ENCODE data around the gene SLC25A4.

The SLC25A4 gene

DNA sequence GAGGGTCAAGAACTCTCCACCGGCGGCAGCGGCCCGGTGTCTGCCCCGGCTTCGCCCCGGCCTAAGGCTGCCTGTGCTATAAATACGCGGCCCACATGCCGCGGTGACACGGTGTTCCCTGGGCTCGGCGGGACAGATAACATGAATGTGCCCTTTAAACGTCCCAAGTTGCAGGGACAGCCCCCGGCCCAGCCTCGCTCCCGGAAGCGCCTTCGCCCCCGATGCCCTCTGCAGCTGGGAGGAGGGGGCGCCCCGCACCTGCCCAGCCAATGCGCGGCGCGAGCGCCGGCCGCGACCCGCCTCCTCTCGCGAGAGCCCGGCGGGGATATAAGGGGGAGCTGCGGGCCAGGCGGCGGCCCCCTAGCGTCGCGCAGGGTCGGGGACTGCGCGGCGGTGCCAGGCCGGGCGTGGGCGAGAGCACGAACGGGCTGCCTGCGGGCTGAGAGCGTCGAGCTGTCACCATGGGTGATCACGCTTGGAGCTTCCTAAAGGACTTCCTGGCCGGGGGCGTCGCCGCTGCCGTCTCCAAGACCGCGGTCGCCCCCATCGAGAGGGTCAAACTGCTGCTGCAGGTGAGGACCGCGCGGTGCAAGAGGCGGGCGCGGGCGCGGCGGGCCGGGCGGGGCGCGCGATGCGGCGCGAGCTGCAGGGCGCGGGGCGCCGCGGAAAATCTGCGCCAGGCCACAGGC lies at the start of gene SLC25A4:
Gene SLC25A4 (plus strand): TSS at position 355 of the 689 bp plus-strand sequence. CDS start 107 bp downstream, at position 462.
- peak within 1 kb of the TSS; percentile 78 for H3K4me3 ChIP-seq (ENCODE audit: low read length)
- DNase-seq (ENCODE audit: low read depth): peak; percentile 66
- 0 out of 2 replicates have a peak, but pooled peaks have one; percentile 8 for TF ChIP-seq CTCF (conservative IDR thresholded peaks at IDR 0.05; ENCODE audit: low read length)

DNA sequence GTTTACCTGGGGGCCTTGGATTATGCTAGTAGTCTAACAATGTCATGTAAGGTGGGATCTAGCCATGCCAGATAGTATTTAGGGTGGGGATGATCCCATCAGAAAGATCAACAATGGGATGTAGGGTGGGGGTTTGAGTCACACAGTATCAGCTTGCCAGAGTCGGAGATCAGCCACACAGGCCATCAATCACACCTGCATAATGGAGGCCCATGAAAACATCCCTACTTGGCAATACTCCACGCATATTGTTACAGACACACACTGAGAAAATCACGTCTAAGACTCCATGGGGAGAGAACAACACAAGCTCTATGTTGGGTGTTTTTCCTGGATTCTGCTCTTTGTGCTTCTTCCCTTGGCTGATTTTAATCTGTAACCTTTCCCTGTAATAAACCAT lies 49.5 kb upstream of the SLC25A4 start:
- H3K4me3 ChIP-seq (ENCODE audit: low read length): no peak overlapping the region
- no peak for TF ChIP-seq CTCF (conservative IDR thresholded peaks at IDR 0.05; ENCODE audit: low read length)
- no peak for DNase-seq (ENCODE audit: low read depth)

- DNase-seq (ENCODE audit: low read depth): peak; percentile 42
- H3K4me3 ChIP-seq (ENCODE audit: low read length): no peak overlapping the region
- TF ChIP-seq CTCF (conservative IDR thresholded peaks at IDR 0.05; ENCODE audit: low read length): peak; percentile 70
Measured at GRCh38 chr4:185096032-185096653, 46.9 kb upstream of the SLC25A4 start.

DNA sequence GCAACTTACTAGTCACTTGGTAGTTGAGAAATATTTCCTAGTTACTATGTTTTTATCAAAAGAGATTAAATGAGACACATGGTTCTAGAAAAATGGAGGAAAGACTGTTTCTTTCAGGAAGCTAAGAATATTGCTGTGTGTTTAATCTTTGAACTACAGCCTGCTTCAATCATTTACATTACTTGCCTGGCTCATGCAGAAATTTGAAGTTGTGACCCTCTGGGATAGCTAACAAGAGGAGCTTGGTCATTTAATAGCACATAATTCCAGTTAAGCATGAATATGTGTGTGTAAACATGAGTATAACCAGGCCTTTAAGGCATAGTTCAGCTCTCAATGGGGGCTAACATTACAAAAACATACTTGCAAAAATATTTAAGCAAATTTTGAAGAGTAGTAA lies 44.6 kb upstream of the SLC25A4 start:
- no peak for TF ChIP-seq CTCF (conservative IDR thresholded peaks at IDR 0.05; ENCODE audit: low read length)
- DNase-seq (ENCODE audit: low read depth): no peak
- H3K4me3 ChIP-seq (ENCODE audit: low read length): no peak overlapping the region

DNA sequence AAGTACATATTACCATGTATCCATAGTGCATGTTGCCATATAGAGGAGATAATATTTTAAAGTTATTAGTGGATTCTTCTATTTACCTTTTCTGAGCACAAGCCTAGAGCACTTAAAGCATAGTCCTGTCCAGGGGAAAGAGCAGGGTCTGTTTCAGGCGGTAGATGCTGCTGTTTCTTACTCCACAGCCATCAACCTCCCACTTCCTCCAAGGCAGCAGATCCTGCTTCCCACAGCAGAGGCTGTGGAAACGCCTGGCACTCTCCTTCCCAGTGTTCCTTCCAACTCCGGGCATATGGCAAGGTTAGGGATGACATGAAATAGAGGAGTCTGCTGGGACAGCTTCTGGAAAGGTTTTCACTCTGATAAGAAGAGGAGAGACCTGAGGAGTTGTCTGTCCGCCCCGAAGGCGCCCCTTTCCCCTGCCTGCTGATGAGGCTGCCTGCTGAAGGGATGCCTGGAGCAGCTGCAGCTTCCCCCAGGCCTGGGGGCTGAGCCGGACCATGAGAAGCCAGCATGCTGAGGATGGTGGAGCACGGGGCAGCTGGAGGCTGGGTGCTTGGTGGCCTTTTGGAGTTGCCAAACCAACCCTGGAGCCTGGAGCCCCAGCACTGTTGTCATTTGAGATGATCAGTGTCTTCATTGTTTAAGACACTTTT lies 43.9 kb upstream of the SLC25A4 start:
- TF ChIP-seq CTCF (conservative IDR thresholded peaks at IDR 0.05; ENCODE audit: low read length): no peak
- DNase-seq (ENCODE audit: low read depth): no peak
- no peak overlapping the region for H3K4me3 ChIP-seq (ENCODE audit: low read length)

- TF ChIP-seq CTCF (conservative IDR thresholded peaks at IDR 0.05; ENCODE audit: low read length): no peak
- no peak for DNase-seq (ENCODE audit: low read depth)
- no peak overlapping the region for H3K4me3 ChIP-seq (ENCODE audit: low read length)
Measured at GRCh38 chr4:185099940-185100339, 43.1 kb upstream of the SLC25A4 start.

All from AG10803 (cell line).